Measurements from ENCODE around the gene GPATCH11.

Gene GPATCH11

DNA sequence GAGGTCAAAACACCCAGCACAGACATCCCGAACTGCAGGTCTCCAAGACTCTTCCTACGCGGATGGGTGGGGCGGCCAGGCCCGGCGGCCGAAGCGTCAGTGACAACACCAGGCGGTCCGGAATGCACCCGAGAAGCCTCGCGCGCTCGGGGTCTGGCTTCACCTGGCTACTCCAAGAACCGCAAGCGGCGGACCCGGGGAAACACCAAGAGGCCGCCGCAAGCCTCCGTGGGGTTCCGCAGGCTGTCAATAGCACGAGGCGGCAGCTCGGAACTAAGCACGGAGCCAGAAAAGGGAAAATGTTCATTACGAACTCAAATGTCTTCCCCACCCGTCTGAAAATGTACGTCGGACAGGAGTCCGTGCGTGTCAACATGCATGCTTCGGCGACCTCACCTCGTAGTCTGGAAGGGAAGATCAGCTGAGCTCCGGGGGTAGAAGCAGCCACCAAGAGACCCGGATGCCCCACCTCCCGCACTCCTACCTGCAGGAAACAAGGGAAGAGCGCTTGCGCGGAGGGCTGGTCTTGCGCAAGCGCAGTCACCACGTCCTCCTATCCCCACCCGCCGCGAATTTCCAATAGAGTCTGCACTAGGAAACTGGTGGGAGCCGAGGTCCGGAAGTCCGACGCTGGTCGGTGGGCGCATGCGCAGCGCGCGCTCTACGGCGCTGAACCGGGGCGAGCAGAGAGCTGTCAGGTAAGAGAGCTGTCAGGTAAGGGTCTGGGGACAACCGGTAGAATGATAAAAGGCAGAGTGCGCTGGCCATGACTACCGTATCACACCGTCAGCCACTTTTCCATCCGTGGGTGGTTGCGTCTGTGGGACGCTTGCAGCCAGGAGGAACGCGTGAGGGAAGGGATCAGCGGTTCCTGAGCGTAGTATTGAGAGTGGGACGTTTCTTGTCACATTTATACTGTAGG lies at the start of gene GPATCH11, which contains the start of gene HEATR5B:
Gene GPATCH11, plus strand, starts transcription at position 646 of the 922 bp plus-strand sequence. CDS start 3,864 bp downstream, outside the sequence.
Gene HEATR5B, minus strand, starts transcription at position 500 of the 922 bp plus-strand sequence. CDS start 958 bp downstream, outside the sequence.
- H3K27ac ChIP-seq = peak within 1 kb of the TSS; percentile 76
- peak; percentile 86 for DNase-seq (ENCODE audit: low read depth, low spot score)

DNA sequence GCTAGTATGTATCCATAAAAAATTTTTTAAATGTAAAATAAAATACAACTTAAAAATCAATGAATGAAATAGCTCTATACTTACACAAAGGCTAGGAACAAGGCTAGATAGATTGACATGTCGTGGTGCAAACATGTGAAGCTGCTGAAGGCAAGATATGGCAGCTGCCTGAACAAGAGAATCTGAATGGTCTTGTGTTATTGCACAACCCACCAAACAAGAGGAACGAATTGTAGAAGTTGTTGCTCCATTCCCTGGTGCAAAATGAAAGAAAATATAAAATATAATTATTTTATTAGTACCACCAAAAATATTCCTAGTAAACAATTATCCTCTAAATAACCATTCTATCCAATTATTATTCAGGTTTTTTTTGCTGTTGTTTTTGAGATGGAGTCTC lies 46.5 kb upstream of the GPATCH11 start:
- DNase-seq (ENCODE audit: low read depth, low spot score) = no peak
- H3K27ac ChIP-seq = no peak overlapping the region

DNA sequence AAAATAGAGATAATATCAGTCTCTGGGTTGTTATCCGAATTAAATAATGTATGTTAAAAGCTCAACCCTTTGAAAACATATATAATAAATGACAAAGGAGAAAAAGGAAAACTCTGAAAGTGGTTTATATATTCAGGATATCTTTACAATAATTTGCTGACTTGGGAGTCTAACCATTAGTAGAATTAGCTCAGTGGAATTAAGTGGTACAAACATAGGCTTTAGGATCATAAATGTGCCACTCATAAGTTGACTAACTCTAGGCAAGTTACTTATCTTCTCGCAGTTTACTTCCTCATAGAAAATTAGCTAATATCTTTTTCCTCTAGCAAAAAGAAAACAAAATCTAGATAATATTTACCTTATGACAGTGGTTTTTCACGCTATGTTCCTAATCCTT lies 44.7 kb upstream of the GPATCH11 start:
- no peak overlapping the region for H3K27ac ChIP-seq
- DNase-seq (ENCODE audit: low read depth, low spot score) = no peak

DNA sequence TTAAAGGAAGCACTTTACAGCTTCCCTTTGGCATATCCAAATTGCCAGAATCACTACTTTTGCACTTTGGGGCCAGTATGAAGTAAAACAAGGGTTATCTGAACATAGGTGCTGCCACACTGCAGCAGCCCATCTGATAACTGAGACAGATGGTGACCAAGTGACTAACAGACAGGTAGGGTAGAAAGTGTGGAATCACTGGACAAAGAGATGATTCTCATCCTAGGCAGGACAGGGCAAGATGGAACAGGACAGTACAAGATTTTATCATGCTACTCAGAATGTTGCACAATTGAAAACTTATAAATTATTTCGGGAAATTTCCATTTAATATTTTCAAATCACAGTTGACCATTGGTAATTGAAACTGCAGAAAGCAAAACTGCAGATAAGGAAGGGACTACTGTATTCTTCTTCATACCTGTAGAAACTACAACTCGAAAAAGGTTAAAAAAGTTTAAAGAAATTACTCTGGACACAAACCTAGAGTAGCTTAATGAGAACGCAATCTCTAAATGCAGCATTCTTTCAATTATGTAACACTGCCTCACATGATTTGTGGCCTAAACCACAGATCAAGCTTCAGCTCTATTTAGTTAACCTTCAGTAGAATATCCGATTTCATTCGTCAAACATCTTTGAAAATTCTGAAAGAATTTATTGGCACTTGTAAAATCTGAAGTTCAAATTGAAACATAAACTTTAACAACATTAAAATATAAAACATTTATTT lies 31.6 kb upstream of the GPATCH11 start:
- H3K27ac ChIP-seq = peak overlapping the region; percentile 66
- DNase-seq (ENCODE audit: low read depth, low spot score) = peak; percentile 37

DNA sequence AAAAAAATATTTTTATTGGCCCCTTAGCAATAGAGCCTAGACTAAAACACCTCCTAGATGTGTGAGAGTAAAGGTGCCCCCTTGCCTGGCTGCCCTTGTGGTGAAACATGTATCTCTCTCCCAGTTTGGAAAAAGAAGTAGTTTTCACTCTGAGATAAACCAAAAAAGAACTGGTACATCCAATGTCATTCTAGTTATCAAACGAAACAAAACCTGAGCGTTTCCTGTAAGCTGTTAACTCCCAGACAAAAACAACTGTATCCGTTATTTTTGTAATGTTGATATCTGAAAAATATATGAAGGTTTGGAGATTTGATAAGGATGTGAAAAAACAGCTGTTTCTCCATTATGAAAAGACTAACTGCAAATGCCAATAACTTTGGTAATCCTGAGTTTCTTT lies 24.5 kb upstream of the GPATCH11 start:
- no peak for DNase-seq (ENCODE audit: low read depth, low spot score)
- no peak overlapping the region for H3K27ac ChIP-seq

DNA sequence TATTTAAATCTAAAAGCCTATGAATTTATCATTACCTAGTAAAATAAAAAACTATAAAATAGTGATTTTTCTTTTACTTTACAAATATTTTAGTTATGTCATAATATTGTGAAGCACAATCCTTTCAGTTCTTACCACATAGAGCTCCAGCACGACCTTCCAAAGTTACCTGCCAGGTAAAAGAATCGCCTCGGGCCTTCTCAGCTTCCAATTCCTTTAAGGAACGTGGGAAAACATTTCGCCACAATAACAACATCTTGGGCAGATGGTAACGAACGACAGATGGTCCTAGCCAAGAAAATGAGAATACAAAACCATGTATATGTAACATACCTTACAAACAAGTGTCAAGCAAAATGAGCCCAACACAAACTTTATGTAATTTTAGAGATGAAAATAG lies 23.9 kb upstream of the GPATCH11 start:
- DNase-seq (ENCODE audit: low read depth, low spot score) = no peak
- H3K27ac ChIP-seq = no peak overlapping the region

- no peak overlapping the region for H3K27ac ChIP-seq
- DNase-seq (ENCODE audit: low read depth, low spot score) = no peak
Observed at GRCh38 chr2:37061013-37061711, 23.2 kb upstream of the GPATCH11 start.

DNA sequence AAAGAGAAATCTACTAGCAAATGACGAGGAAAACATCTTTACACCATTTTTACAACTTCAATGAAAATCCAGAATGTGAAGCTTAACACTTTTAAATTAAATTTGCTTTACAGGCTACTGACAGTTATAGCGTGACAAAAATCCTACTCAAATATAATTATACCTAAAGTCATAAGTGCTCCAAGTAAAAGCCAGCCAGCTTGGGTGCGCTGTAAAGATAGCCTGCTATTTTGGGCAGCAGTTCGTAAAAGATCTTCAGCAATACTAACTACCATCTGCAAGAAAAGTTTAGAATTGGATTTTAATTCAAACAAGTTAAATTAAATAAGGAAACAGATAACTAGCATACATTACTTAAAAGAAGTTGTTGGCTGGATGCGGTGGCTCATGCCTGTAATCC lies 22.5 kb upstream of the GPATCH11 start:
- no peak overlapping the region for H3K27ac ChIP-seq
- DNase-seq (ENCODE audit: low read depth, low spot score) = no peak

DNA sequence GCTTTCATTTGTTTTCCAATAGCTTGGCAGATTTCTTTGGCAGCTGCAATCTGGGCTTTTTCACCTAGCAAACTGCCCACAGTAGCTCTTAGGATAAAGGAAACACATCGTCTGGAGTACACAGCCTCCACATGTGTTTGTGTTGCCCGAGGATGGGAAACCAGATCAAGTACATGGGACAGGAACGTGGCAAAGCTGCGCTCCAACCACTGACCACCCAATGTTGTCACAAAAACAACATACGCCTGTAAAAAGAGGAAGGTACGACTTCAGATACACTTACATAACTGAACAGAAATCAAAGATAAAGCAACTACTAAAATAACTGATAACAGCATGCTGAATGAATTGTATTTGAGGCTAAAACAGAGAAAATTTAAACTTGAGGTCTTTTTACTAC lies 15.6 kb upstream of the GPATCH11 start:
- no peak overlapping the region for H3K27ac ChIP-seq
- no peak for DNase-seq (ENCODE audit: low read depth, low spot score)

DNA sequence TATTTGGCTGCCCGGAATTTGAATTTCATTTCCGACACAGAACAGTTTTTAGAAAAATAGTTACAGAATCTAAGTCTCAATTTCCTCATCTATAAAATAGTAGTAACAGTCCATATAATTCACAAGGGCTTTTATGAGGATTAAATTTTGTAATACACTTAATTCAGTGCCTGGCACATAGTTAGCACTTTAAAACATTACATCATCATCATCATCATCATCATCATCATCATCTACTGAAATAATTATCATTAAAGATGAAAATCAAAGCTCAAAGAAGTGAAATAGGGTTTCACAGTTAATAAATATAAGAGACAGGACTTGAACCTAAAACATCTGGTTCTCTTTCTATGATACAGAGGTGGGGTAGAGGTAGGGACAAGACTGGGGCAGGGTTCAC lies 13.4 kb upstream of the GPATCH11 start:
- no peak overlapping the region for H3K27ac ChIP-seq
- DNase-seq (ENCODE audit: low read depth, low spot score) = no peak

DNA sequence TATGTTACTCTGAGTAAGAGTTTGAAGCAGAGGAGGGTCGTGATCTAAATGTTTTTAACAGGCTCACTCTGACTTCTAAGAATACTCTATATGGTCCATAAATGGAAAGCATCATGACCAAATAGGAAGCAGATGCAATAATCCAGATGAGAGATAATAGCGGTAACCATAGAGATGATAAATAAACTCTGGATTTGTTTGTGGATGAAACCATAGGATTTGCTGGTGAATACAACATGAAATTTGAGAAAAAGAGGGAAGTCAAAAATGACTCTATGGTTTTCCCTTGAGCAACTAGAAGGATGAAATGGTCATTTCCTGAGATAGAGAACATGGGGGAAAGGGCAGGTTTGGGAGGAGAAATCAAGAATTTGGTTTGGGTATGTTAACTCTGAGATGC lies 4.1 kb upstream of the GPATCH11 start:
- no peak overlapping the region for H3K27ac ChIP-seq

DNA sequence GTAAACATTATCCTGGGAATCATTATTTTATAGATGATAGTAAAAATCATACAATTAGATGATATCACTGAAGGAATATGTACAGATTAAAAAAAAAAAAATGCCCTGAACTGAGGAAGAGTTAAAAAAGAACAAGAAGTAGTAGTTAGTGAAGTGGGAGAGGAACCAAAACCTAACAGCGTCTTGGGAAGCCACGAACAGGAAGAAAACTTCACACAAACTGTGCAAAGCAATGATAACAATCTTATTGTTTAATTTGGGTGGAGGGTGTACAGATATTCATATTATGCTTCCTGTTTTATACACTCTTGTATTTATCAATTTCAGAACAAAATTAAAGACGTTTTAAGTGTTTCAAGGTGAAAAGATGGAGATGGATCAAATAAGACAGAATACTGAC lies 3.6 kb upstream of the GPATCH11 start:
- H3K27ac ChIP-seq = no peak overlapping the region
- no peak for DNase-seq (ENCODE audit: low read depth, low spot score)

More for the DNA sequence above, 4.1 kb upstream of the GPATCH11 start:
- DNase-seq (ENCODE audit: low read depth, low spot score) = no peak

DNA sequence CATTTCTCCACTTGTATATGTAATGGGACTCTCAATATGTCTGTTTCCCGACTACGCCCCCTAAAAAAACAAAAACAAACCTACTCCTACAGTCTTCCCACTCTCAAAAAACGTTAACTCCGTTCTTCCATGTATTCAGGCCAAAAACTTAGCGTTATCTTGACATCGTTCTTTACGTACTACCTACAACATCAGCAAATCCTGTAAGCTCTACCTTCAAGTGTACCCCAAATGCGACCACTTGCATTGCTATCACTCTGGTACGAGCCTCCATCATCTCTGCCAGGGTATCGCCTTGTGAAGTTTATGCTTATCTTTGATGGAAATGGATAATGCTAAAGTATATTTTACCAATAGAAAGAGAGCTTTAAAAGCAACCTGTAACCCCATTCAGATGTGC lies 479 bp downstream of the GPATCH11 start:
- no peak for DNase-seq (ENCODE audit: low read depth, low spot score)
- H3K27ac ChIP-seq = peak overlapping the region; percentile 76

- peak; percentile 12 for DNase-seq (ENCODE audit: low read depth, low spot score)
- no peak overlapping the region for H3K27ac ChIP-seq
Observed at GRCh38 chr2:37085731-37086147, 1.4 kb downstream of the GPATCH11 start.

GRCh38 chr2:37090019-37090477 lies 5.7 kb downstream of the GPATCH11 start:
- no peak for DNase-seq (ENCODE audit: low read depth, low spot score)
- no peak overlapping the region for H3K27ac ChIP-seq

DNA sequence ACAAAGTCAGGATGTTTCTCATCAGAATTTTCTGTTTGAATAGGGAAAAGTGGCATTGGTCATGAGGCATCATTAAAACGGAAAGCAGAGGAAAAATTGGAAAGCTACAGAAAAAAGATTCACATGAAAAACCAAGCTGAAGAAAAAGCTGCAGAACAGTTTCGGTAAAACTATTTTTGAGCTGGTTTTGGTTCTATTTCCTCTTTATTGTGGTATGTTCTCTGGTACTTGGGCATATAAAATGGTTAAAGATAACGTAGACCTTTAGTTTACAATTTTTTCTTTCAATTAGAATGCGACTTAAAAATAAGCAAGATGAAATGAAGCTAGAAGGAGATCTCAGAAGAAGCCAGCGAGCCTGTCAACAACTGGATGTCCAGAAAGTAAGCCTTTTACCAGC lies 7.6 kb downstream of the GPATCH11 start:
- H3K27ac ChIP-seq = no peak overlapping the region
- DNase-seq (ENCODE audit: low read depth, low spot score) = no peak

- no peak overlapping the region for H3K27ac ChIP-seq
- DNase-seq (ENCODE audit: low read depth, low spot score) = no peak
Observed at GRCh38 chr2:37096568-37096967, 12.2 kb downstream of the GPATCH11 start.

DNA sequence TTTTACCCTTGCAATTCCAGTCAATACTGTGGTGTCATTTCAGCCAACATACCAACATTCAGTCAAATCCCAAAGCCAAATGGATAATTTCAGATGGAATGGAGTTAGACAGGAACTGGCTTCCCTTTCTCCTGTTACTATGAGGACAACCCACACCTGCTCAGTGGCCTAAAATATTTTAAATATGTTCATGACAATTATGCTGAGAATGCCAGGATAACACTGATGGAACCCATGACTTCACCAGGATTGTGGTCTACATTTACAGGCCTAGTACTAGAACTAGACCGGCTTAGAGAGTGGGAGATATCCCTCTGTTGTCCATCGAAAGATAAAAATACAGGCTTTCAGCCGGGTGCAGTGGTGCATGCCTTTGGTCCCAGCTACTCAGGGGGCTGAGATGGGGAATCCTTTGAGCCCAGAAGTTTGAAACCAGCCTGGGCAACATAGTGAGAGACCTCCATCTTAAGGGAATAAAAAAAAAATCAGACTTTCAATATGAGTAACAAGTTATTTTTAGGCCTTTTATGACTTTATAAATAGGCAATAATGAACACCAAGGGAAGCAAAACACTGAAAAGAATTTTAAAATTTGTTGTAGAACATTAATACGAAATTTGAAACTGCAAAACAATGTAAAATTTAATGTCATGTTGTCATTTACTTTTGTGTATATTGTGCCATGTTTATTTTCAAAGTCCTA lies 14.2 kb downstream of the GPATCH11 start:
- no peak for DNase-seq (ENCODE audit: low read depth, low spot score)
- no peak overlapping the region for H3K27ac ChIP-seq

GRCh38 chr2:37100054-37100453 lies 15.7 kb downstream of the GPATCH11 start:
- DNase-seq (ENCODE audit: low read depth, low spot score) = no peak
- H3K27ac ChIP-seq = no peak overlapping the region

DNA sequence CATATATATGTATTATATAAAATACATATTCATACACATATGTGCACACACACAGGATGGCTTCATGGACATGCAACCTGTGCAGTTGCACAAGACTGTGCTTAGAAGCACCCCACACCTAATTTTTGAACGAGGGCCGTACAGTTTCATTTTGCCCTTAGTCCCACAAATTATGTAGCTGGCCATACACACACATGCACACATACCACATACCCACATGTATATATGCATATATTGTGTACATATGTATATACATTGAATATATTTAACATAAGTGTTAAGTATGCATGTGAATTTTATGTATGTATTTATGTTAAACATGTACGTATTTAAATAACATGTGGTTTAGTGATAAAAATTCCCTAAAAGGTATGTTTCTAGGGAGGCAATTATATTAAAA lies 18.3 kb downstream of the GPATCH11 start:
- no peak overlapping the region for H3K27ac ChIP-seq
- DNase-seq (ENCODE audit: low read depth, low spot score) = no peak

Data from epithelial cell of prostate (primary cell).